BLaER1 (cell line): Measurements from ENCODE around the gene RASGEF1B.
"Not testable (repeated sequence)": the region's sequence is repeated elsewhere in the genome, so short reads cannot be mapped to it uniquely, and the experiment has no call there.

Source experiments
- H3K27ac ChIP-seq: shearing (Covaris generic); formaldehyde crosslinking; 2 replicates; pipeline ENCODE4 v1.8.1; 2022
- H3K27me3 ChIP-seq: shearing (Covaris generic); formaldehyde crosslinking; 2 replicates; pipeline ENCODE4 v1.8.1; 2022
- H3K36me3 ChIP-seq: shearing (Covaris generic); formaldehyde crosslinking; 2 replicates; pipeline ENCODE4 v1.8.1; 2022
- H3K4me1 ChIP-seq: shearing (Covaris generic); formaldehyde crosslinking; 2 replicates; pipeline ENCODE4 v1.8.1; 2022
- H3K4me2 ChIP-seq: shearing (Covaris generic); formaldehyde crosslinking; 2 replicates; pipeline ENCODE4 v1.8.1; 2022
- H3K4me3 ChIP-seq: shearing (Covaris generic); formaldehyde crosslinking; 2 replicates; pipeline ENCODE4 v1.8.1; 2022
- H3K9ac ChIP-seq: shearing (Covaris generic); formaldehyde crosslinking; 2 replicates; pipeline ENCODE4 v1.8.1; 2022
- H3K9me3 ChIP-seq: shearing (Covaris generic); formaldehyde crosslinking; 2 replicates; pipeline ENCODE4 v1.8.1; 2022
- H4K20me1 ChIP-seq: shearing (Covaris generic); formaldehyde crosslinking; 2 replicates; pipeline ENCODE4 v1.8.1; 2022
- Cebpa-rat ChIP-seq: shearing (Covaris generic); IDR thresholded peaks from 2 replicates; pipeline ENCODE4 v1.8.1; 2022

RASGEF1B gene

DNA sequence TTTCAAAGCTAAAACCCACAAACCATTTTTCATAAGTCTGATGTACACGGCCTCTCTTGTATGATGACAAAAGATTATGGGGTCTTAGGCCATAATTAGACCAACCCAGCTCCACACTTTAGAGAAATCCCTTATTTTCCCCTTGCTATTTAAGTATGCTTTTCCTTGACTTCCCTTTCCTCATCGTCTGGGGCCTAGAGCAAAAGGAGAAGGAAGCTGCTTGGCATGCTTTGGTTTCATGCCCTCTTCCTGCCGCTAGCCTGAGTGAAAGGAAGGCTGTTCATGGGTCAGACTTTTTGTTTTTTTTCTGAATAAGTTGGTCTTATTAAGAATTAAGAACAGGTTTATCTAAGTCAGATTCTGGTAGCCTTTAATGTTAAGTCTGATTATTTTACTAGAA is 10.6 kb upstream of the RASGEF1B start:
- Histone ChIP-seq H3K27ac (no peak overlapping the region), H3K9me3 (no peaks in the 10 kb centered on the region)

DNA sequence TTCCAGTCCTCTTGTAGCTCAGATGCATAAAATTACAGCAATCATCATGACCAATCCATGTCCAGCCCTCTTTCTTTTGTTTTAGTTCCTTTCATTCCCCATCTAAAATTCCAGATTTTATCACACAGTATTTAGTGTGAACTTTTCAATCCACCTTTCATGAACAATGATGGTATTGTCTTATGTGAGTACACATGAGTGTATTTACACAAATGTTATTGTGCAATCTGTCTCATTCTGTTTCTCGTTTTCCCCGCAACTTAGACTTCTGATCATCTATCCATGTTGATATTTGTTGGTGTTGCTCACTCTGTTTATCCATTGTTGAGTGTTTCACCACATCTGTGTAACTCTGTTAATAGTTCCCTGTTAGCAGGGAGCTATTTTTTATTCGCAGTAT is 9.4 kb upstream of the RASGEF1B start:
- H3K4me1 ChIP-seq: peaks cover 9% of the 10 kb centered on the region
- H3K36me3 ChIP-seq: no peaks in the 10 kb centered on the region
- no peak for TF ChIP-seq Cebpa-rat
- H3K4me2 ChIP-seq: no peak overlapping the region
- H3K27ac ChIP-seq: no peak overlapping the region
- H3K27me3 ChIP-seq: no peaks in the 10 kb centered on the region
- H3K9ac ChIP-seq: no peak overlapping the region
- H3K9me3 ChIP-seq: no peaks in the 10 kb centered on the region
- no peaks in the 10 kb centered on the region for H4K20me1 ChIP-seq
- no peak overlapping the region for H3K4me3 ChIP-seq

More for the DNA sequence above, 10.6 kb upstream of the RASGEF1B start:
- Histone ChIP-seq H3K9ac (no peak overlapping the region), H4K20me1 (no peaks in the 10 kb centered on the region), H3K4me3 (no peak overlapping the region), H3K36me3 (no peaks in the 10 kb centered on the region), H3K27me3 (no peaks in the 10 kb centered on the region), H3K4me2 (peak overlapping the region; percentile 44), H3K4me1 (peaks cover 9% of the 10 kb centered on the region)
- no peak for TF ChIP-seq Cebpa-rat

DNA sequence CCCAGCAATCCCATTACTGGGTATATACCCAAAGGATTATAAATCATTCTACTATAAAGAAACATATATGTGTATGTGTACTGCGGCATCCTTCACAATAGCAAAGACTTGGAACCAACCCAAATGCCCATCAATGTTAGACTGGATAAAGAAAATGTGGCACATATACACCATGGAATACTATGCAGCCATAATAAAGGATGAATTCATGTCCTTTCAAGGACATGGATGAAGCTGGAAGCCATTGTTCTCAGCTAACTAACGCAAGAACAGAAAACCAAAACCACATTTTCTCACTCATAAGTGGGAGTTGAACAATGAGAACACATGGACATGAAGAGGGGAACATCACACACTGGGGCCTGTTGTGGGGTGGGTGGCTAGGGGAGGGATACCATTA is 7.9 kb upstream of the RASGEF1B start:
- not testable (repeated sequence) for H3K4me1 ChIP-seq, H4K20me1 ChIP-seq, H3K27ac ChIP-seq, H3K9ac ChIP-seq, H3K27me3 ChIP-seq, H3K9me3 ChIP-seq, H3K36me3 ChIP-seq, H3K4me3 ChIP-seq, H3K4me2 ChIP-seq

DNA sequence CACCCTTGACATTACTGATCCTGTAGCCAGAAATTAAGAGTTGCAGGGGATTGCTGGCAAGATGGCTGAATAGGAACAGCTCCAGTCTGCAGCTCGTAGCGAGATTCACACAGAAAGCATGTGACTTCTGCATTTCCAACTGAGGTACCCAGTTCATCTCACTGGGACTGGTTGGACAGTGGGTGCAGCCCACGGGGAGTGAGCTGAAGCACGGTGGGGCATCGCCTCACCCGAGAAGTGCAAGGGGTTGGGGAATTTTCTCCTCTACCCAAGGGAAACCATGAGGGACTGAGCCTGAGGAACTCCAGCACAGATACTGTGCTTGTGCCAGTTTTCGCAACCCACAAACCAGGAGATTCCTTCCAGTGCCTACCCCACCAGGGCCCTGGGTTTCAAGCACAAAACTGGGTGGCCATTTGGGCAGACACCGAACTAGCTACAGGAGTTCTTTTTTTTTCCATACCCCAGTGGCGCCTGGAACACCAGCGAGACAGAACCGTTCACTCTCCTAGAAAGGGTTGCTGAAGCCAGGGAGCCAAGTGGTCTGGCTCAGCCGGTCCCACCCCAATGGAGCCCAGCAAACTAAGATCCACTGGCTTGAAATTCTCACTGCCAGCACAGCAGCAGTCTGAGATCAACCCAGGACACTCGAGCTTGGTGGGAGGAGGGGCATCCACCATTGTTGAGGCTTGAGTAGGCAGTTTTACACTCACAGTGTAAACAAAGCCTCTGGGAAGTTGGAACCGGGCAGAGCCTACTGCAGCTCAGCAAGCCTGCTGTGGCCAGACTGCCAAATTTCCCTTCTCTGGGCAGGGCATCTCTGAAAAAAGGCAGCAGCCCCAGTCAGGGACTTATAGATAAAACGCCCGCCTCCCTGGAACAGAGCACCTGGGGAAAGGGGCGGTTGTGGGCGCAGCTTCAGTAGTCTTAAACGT is 1.9 kb upstream of the RASGEF1B start:
- not testable (repeated sequence) for H4K20me1 ChIP-seq, H3K27ac ChIP-seq, H3K9me3 ChIP-seq, H3K4me3 ChIP-seq, H3K36me3 ChIP-seq, H3K9ac ChIP-seq, H3K27me3 ChIP-seq
- Histone ChIP-seq H3K4me1 (peaks cover 35% of the 10 kb centered on the region), H3K4me2 (peak overlapping the region; percentile 97)

DNA sequence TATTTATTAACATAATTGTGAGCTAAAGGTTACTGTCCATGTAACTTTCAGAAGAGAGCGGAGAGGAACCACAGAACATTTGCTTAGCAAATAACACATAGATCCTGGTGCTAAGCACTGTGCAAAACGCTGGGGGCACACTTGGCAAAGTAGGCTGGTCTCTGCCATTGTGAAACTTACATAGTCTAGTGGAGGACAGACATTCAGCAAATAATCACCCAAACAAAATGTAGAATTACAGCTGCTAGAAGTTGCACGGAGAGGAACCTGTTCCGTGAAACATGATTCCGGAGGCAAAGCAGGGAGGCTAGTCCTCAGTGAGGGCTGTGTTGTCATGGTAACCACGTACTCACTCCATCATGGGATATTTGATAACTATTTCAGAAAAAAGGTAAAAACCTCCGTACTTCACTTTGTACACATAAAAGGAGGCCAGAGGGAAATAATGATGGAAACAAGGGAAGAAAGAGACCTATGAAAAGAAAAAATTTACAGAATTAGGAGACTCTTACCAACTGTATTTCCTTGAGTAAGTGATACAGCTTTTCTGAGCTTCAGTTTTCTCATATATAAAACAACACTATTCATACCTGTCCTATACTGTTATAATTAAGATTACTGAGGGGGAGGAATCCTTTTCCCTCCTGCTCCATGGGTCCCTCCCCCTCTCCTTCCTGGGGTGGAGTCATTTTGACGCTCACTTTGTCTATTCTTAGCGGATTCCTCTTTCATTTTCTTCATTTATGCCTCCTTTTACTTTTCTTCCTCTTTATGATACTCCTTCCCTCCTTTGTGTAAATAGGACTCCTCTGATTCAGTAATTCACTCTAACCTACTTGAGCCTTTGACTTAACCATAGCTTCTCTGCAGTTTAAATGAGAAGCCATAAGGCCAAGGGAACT is 825 bp upstream of the RASGEF1B start:
- Histone ChIP-seq H4K20me1 (no peaks in the 10 kb centered on the region; the same call in 1 of the 2 replicates), H3K9me3 (peaks cover 8% of the 10 kb centered on the region; the same call in 1 of the 2 replicates), H3K36me3 (no peaks in the 10 kb centered on the region), H3K27me3 (no peaks in the 10 kb centered on the region), H3K27ac (0 out of 2 replicates have a peak overlapping the region, but pooled peaks have one; percentile 56), H3K4me3 (peak overlapping the region; percentile 82), H3K4me2 (peak overlapping the region; percentile 97), H3K4me1 (peaks cover 35% of the 10 kb centered on the region), H3K9ac (peak overlapping the region; percentile 80; the same call in 1 of the 2 replicates)
- no peak for TF ChIP-seq Cebpa-rat

DNA sequence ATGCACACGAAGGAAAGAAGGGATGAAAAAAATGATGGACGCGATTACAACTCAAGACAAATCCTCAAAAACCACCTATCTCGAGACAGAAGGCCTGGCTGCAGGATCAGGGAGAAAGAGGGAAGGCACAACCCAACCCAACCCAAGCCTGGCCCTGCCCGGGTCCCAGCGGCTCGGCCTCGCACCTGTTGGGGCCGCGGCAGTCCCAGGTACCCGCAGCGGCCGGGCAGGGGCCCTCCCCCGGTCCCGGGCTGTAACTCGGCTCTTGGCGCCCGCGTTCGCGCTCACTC is 464 bp downstream of the RASGEF1B start:
- no peaks in the 10 kb centered on the region for H3K27me3 ChIP-seq
- no peaks in the 10 kb centered on the region; the same call in 1 of the 2 replicates for H4K20me1 ChIP-seq
- H3K27ac ChIP-seq: peak overlapping the region; percentile 61
- H3K9me3 ChIP-seq: peaks cover 8% of the 10 kb centered on the region; the same call in 1 of the 2 replicates
- peak overlapping the region; percentile 80 for H3K9ac ChIP-seq
- no peak for TF ChIP-seq Cebpa-rat
- H3K4me3 ChIP-seq: peak overlapping the region; percentile 82
- no peaks in the 10 kb centered on the region for H3K36me3 ChIP-seq
- peak overlapping the region; percentile 97 for H3K4me2 ChIP-seq
- H3K4me1 ChIP-seq: peaks cover 35% of the 10 kb centered on the region

DNA sequence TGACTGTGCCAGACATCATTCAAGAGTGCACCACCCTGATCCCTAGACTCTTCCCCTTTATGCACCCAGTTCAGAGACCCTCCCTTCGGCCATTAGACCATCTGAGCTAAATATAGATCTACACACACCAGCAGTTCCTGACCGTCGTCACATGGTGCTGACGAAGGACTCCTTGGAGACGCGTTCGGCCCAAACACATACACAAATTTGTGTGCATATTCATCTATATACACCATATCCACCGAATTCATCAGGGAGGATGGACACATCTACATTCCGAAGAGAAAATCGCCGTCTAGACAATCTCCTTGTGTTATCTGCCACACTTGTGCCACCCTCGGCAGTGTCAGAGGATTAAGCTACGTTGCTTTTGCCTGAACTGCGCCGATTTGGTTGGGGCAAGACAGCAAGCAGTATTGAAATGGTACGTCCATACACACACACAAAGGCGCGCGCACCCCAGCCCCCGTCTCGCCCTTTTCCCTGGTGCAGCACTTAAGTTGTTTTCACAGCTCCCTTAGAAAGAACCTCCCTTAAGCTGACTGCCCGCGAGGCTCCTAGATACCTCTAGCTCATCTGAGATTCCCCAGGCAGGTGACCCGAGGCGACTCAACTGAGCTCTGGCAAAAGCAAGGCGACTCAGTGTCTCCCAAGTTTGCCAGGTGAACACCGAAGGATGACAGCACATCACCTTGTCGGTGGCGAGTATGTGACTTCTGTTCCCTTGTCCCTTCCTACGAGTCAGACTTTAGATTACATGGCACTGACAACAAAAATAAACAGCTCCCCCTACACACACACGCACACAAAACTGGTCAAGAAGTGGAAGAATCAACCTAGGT is 1.0 kb downstream of the RASGEF1B start:
- Histone ChIP-seq H3K36me3 (no peaks in the 10 kb centered on the region), H3K9ac (peak overlapping the region; percentile 80), H3K27ac (0 out of 2 replicates have a peak overlapping the region, but pooled peaks have one; percentile 61), H3K9me3 (peaks cover 8% of the 10 kb centered on the region; the same call in 1 of the 2 replicates), H4K20me1 (no peaks in the 10 kb centered on the region; the same call in 1 of the 2 replicates), H3K4me3 (peak overlapping the region; percentile 82), H3K4me1 (peaks cover 35% of the 10 kb centered on the region), H3K4me2 (peak overlapping the region; percentile 97), H3K27me3 (no peaks in the 10 kb centered on the region)
- TF ChIP-seq Cebpa-rat: no peak

DNA sequence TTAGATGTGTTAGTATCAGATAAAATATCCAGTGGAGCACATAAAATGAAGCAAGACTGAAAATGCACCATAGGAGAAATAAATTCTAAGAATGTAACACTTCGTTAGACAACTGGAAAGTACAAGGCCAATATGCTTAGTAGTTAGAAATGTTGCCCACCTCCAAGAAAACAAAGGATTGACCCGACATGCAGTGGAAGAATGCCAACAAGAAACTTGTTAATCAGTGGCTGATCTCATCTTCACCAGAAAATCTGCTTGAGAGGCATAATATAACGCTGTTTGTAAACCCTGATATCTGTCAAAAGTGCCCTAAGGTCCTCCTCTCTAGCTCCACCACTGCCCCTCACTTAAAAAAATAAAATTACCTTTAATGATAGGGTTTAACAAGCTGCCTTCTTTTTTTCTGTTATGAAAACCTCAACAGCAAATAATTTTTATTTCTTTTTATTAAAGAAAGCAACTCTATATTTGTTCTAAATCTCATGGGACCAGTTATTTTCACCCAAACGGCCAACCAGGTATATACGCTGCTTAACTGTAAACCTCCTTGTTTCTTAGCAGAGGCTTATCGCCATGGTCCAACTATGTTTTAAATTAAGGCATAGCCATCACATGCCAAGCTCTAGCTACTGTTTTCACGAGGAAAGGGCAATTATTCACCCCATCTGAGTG is 1.8 kb downstream of the RASGEF1B start:
- peaks cover 35% of the 10 kb centered on the region for H3K4me1 ChIP-seq
- peak overlapping the region; percentile 82 for H3K4me3 ChIP-seq
- H3K27me3 ChIP-seq: no peaks in the 10 kb centered on the region
- H3K27ac ChIP-seq: no peak overlapping the region
- H3K9ac ChIP-seq: peak overlapping the region; percentile 80; the same call in 1 of the 2 replicates
- H3K4me2 ChIP-seq: peak overlapping the region; percentile 97
- no peaks in the 10 kb centered on the region; the same call in 1 of the 2 replicates for H4K20me1 ChIP-seq
- no peaks in the 10 kb centered on the region for H3K36me3 ChIP-seq
- TF ChIP-seq Cebpa-rat: no peak
- peaks cover 8% of the 10 kb centered on the region; the same call in 1 of the 2 replicates for H3K9me3 ChIP-seq
